GM21390 (cell line): Measurements from ENCODE around the gene JMJD7.

Source experiments
- ATAC-seq: cut with Tn5 transposase; IDR thresholded peaks from one replicate; pipeline ENCODE4 v1.9.1; 2021; ENCODE audit not compliant: unreplicated experiment

JMJD7 gene

DNA sequence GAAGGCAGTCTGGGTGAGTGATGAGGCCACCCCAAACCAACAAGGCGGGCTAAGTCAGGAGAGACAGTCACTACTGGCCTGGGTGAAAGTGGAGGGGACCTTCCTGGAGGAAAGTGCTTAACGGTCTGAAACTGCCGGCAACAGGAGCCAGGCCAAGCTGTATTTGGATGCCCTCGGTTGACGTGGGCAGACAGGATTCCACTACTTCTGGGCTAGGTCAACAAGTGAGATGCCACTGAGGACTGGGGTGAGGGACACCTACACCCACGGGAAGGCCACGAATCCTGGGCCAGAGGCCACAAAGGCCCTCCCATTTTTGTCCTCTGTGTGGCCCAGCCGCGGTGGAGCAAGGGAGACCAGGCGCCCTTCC lies 53.6 kb downstream of the JMJD7 start:
- ATAC-seq = no peak

DNA sequence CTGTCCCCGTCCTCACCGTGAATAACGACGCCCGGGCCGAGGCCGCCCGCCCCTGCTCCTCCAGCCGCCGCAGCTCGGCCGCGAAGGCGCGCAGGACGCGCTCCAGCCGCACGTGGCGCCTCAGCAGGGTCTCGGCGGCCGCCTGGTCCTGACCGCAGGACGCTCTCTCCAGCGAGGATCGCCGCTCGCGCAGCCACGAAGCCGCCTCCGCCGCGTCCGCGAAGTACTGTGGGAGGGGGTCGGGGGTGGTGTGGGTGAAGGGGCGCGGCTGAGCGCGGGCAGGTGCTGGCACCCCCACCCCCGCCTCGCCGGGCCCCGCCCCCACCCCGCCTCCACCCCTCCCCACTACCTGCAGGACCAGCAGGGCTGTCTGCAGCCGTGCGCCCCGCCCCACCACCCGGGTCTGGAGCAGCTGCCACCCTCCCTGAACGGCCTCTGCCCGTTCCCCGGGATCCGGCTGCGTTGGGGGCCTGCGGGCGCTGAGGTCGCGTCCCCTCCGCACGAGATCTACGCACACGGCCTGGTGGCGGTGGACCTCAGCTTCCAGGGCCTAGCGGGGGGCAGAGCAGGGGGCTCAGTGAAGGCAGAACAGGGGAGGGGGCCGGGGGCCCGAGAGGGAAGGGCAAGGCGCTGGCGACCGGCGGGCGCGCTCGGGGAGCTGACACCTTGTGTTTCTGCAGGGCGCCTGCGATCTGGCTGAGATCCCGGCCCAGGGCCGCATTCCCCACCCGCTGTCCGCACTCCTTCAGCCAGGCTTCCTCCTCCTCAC lies 54.2 kb downstream of the JMJD7 start:
- ATAC-seq = no peak

DNA sequence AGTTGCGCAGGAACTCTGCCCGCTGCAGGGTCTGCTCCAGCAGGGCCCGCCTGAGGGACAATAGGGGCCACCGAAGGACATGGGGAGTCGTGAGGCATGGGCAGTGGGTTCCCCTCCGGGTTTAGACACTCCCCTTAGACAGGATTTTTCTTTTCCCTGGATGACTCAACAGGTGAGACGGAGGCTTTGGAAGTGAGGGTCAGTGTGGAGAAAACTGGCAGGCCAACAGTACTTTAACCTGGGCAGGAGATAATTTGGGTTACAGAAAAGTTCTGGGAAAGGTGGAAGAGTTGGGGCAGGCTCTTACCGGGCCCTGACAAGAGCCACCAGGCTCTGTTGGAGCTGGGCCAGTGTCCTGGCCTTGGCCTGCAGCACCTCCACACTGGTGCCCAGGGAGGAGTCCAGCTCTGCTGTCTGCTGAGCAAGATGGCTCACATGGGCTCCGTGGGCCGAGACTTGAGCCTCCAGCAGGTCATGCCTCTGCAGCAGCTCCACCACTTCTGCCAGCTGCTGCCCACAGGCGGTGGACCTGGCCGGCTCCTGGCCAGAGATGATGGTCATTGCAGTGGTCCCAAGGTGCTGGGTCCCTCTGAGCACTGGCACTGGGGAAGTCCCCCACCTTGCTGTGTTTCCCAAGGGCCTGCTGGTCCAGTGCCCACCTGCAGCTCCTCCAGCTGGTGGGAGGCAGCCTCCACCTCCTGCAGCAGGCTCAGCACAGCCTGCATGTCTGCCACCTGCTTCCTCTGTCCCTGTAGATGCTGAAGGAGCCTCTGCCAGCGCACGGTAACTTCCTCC lies 55.0 kb downstream of the JMJD7 start:
- no peak for ATAC-seq

DNA sequence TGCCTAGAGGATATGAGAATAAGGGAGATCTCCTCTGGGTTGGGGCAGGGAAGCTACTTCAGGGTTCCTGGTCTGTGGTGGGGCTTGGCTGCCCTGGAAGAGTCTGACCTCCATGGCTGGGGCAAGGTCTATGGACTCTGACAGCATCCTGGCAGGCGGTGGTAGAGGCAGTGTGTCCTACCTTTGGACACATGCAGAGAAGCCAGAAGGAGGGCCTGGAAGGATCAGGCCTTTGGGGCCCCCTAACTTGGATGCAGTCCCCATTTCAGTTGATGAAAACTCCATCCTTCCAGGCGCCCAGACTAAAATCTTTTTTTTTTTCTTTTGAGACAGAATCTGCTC lies 55.6 kb downstream of the JMJD7 start:
- no peak for ATAC-seq

DNA sequence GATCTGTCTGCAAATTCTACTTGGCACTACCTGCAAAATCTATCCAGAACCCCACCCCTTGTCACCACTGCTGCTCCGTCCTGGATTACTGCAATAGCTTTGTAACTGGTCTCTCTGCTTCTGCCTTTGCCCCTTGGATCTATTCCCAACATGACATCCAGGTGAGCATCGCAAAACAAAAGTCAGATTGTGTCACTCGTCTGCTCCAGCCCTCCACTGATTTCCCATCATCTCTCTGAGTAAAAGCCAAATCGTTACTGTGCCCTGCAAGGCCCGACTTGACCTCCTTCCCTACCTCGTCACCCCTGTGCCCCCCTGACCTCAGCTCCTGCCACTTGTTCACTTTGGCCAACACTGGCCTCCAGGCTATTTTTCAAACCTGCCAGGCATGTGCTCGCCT lies 56.6 kb downstream of the JMJD7 start:
- ATAC-seq = no peak

DNA sequence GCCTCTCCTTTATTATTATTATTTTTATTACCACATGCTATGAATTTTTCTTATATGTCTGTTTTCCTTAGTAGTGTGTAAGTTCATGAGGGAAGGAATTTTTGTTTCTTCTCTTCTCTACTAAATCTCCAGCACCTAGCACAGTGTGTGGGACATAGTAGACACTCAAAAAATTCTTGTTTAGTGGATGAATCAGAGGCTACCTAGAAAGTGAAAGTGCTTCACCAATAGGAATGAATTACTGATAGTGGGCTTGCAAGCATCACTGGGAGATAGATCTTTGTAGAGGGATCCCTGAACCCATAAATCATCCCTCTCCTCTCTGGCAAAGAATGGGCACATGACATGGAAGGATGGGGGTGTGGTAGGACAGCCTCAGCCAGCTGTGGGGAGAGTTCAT lies 57.4 kb downstream of the JMJD7 start:
- no peak for ATAC-seq

DNA sequence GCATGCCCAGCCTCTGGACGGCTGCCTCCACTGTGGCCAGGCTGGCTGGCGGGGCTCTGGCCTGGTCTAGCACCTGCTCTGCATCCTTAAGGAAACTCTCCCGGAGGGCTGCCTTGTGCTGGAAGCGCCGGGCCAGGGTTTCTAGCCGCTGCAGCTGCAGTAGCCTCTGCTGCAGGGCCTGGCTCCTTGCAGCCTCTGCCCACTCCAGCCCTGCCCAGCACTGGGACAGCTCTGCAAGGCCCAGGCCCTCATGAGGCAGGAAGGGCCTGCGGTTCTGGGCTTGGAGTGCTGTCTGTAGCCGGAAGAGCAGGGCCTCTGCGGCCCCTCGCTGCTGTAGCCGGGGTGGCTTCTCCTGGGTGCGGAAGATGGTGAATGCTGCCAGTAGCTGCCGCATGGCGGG lies 57.9 kb downstream of the JMJD7 start:
- no peak for ATAC-seq

DNA sequence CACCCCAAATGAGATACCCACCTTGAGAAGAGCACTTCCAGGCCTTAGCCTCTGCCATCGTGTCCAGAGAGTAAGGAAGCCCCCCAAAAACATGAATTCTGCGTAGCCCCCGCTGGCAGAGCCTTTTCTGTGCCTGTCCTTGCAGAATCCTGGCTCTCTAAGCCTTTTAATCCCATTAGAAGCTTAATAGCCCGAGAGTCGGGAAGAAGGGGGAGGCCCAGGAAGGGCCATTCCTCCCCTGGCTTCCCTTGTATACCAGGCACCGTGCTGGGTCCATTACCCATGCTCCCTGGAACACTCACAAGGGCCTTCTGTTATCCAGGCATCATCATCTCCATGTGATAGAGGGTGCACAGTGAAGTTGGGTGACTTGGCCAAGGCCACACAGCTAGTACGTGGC lies 58.8 kb downstream of the JMJD7 start:
- ATAC-seq = no peak

DNA sequence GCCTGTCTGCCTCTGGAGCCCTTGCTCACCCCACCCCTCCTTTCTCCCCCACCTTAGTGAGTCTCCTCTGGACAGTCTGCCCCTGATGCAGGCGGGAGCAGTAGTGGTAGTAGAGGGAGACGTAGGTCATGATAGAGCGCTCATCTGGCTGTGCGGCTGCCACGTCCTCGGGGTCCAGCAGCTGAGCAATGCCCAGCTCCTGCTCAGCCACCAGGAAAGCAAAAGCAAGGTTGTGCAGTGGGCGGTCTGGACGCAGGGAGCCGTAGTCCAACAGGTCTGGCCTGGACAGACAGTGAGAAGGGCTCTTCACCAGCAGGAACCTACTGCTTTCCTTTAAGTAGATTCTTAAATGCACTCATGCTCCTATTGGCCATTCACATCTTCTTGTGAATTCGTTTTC lies 59.3 kb downstream of the JMJD7 start:
- no peak for ATAC-seq
